Caco-2 (cell line): ENCODE data around the gene PPP1R14B. TPM values are rescaled to one million over a fixed set of nuclear protein-coding genes. Genes with fewer than 3 reads are reported as not detected.

Source experiments
- BruUV-seq: library from RNA; stranded (reverse); fragments of 400-500 nt; replicated peaks from 2 replicates; lab custom pipeline; 2021; lab: Mats Ljungman, UMichigan
- CTCF ChIA-PET: fragments of 300-600 bp; sonication (Branson Sonifier 250); formaldehyde crosslinking; loops from one replicate; lab custom pipeline; 2022; ENCODE audit warnings: antibody characterized with exemption; lab: Charles Lee
- POLR2A ChIA-PET: fragments of 300-600 bp; sonication (Branson Sonifier 250); formaldehyde crosslinking; loops from one replicate; lab custom pipeline; 2022; ENCODE audit warnings: antibody characterized with exemption; lab: Charles Lee
- DNase-seq, 2 experiments: peaks; one replicate each; pipeline versions ENCODE4 v3.0.0 to v3.0.0-alpha.2; 2020 to 2022
- H3K27me3 ChIP-seq: replicated peaks from 2 replicates; pipeline ENCODE4 v1.6.0; 2011; ENCODE audit warnings: low read length; ENCODE audit not compliant: control insufficient read depth, insufficient read depth
- H3K36me3 ChIP-seq: 2 replicates; pipeline ENCODE4 v1.5.1; 2011; ENCODE audit warnings: low read length; ENCODE audit not compliant: control insufficient read depth, insufficient read depth
- H3K4me1 ChIP-seq: fragments of 250-450 bp; sonication (Bioruptor Pico); 2 replicates; pipeline ENCODE4 v1.5.1; 2020; ENCODE audit warnings: mild to moderate bottlenecking
- H3K4me3 ChIP-seq: 2 replicates; pipeline ENCODE4 v1.5.1; 2011; ENCODE audit warnings: low read depth, mild to moderate bottlenecking, control low read depth, low read length
- H3K9me3 ChIP-seq: fragments of 250-450 bp; sonication (Bioruptor Pico); 2 replicates; pipeline ENCODE4 v1.5.1; 2020; ENCODE audit warnings: mild to moderate bottlenecking, moderate library complexity
- H3K27ac Mint-ChIP-seq: one replicate; pipeline ENCODE4 v1.8.0; 2022; ENCODE audit warnings: mixed read lengths; ENCODE audit not compliant: unreplicated experiment
- H3K27me3 Mint-ChIP-seq: one replicate; pipeline ENCODE4 v1.8.0; 2022; ENCODE audit warnings: mixed read lengths; ENCODE audit not compliant: insufficient read depth, unreplicated experiment
- H3K36me3 Mint-ChIP-seq: one replicate; pipeline ENCODE4 v1.8.0; 2022; ENCODE audit warnings: mild to moderate bottlenecking, mixed read lengths; ENCODE audit not compliant: insufficient read depth, unreplicated experiment
- H3K4me1 Mint-ChIP-seq: one replicate; pipeline ENCODE4 v1.8.0; 2022; ENCODE audit warnings: low read depth, mixed read lengths; ENCODE audit not compliant: unreplicated experiment
- H3K4me3 Mint-ChIP-seq: one replicate; pipeline ENCODE4 v1.8.0; 2022; ENCODE audit warnings: mild to moderate bottlenecking, moderate library complexity, mixed read lengths; ENCODE audit not compliant: unreplicated experiment
- H3K9me3 Mint-ChIP-seq: one replicate; pipeline ENCODE4 v1.8.0; 2022; ENCODE audit warnings: mixed read lengths; ENCODE audit not compliant: unreplicated experiment
- intact Hi-C: fragments of 100-400 bp; cut with micrococcal nuclease; formaldehyde crosslinking; loops from one replicate; pipeline ENCODE4 v1.10.0; 2022; ENCODE audit not compliant: unreplicated experiment
- total RNA-seq: library from RNA; stranded (reverse); gene quantifications from 2 replicates; pipeline ENCODE4 v1.2.3, GENCODE V29; 2022
- TF ChIP-seq, protein P1 (sequence below), 2 experiments: fragments of 200-600 bp in 1 of 2; IDR thresholded peaks; 1 replicate in 1 of 2; 2 replicates in 1 of 2; pipeline versions ENCODE4 v1.5.1 to v1.8.0; 2011 to 2022; ENCODE audit warnings: antibody characterized with exemption in 1 of 2, control low read depth in 1 of 2, inconsistent platforms in 1 of 2, low read depth in 1 of 2, low read length in 1 of 2, mild to moderate bottlenecking in 1 of 2, moderate library complexity in 1 of 2; ENCODE audit not compliant: insufficient read depth in 1 of 2, severe bottlenecking in 1 of 2, unreplicated experiment in 1 of 2

The PPP1R14B gene
- total RNA-seq, 1 experiment from 2014 or later, result 162 TPM

DNA sequence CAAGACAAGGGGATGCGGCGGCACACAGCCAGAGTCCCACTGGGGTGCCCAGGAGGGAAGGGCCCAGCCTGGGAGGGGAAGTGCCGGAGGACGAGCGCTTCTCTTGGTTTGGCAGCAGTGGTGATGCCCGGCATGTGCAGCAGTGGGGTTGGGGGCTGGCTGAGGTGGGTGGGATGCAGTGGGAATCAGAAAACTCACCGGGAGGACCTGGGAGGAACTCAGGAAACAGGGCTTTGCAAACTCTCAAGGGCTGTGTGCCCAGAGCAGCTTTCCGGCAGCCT is 37.2 kb downstream of the PPP1R14B start:
- Mint-ChIP-seq H3K4me3 (no peak overlapping the region), H3K36me3 (peaks cover 59% of the 10 kb centered on the region), H3K27ac (no peak overlapping the region), H3K4me1 (no peaks in the 10 kb centered on the region), H3K9me3 (no peaks in the 10 kb centered on the region), H3K27me3 (no peaks in the 10 kb centered on the region)
- DNase-seq, result peak in 1 of 2 experiments; percentile 39
- H3K4me3 ChIP-seq, result no peak overlapping the region
- no TSS peak for BruUV-seq
- ChIA-PET POLR2A (interaction anchor here (0.5 kb wide), 1 partner anchor 556 kb away, joined by 5 read pairs; no protein-coding TSS in a partner anchor), CTCF (no interaction called here)
- intact Hi-C loops, result no loop called here
- TF ChIP-seq, protein P1, sequence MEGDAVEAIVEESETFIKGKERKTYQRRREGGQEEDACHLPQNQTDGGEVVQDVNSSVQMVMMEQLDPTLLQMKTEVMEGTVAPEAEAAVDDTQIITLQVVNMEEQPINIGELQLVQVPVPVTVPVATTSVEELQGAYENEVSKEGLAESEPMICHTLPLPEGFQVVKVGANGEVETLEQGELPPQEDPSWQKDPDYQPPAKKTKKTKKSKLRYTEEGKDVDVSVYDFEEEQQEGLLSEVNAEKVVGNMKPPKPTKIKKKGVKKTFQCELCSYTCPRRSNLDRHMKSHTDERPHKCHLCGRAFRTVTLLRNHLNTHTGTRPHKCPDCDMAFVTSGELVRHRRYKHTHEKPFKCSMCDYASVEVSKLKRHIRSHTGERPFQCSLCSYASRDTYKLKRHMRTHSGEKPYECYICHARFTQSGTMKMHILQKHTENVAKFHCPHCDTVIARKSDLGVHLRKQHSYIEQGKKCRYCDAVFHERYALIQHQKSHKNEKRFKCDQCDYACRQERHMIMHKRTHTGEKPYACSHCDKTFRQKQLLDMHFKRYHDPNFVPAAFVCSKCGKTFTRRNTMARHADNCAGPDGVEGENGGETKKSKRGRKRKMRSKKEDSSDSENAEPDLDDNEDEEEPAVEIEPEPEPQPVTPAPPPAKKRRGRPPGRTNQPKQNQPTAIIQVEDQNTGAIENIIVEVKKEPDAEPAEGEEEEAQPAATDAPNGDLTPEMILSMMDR (IDR thresholded peaks at IDR 0.05; ENCODE audit: insufficient read depth in 1 of 2, low read depth in 1 of 2, low read length in 1 of 2, severe bottlenecking in 1 of 2, unreplicated experiment in 1 of 2), result no peak
- H3K9me3 ChIP-seq, result no peaks in the 10 kb centered on the region
- H3K36me3 ChIP-seq, result no peaks in the 10 kb centered on the region; the same call in none of the 2 replicates
- H3K4me1 ChIP-seq, result no peaks in the 10 kb centered on the region
- no peaks in the 10 kb centered on the region for H3K27me3 ChIP-seq

DNA sequence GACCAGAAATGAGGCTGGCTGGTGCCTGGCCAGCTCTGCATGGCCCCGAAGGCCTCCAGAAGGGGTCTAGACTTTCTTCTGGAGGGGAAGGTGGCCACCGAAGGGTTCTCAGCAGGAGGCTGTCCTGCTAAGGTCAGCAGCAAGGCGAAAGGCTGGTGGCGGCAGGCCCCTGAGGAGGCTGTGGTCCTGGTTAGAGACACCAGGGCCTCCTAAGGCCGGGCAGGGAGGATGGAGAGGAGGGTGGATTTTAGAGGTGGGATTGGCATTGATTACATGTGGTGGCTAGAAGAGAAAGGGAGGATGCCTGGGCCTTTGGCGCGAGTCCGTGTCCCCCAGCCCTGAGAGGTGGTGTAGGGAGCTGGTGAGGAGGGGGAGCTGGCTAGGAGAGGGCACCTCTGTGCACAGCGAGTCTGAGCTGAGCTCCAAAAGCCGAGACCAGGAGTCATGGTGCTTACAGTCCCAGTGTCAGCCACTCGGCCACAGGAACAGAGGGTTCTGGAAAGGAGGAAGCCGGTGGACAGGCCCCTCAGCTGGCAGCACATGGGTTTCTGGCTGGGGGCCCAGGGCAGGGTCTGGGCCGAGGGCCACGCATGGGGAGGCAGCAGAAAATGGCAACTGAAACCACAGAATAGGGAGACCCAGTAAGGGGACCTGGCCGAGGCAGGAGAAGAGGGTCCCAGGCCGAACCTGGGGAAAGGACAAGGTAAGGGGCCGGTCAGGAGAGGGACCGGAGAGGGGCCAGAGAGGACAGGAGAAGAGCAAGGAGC is 37.8 kb downstream of the PPP1R14B start:
- Mint-ChIP-seq H3K27me3 (no peaks in the 10 kb centered on the region), H3K36me3 (peaks cover 64% of the 10 kb centered on the region), H3K4me3 (no peak overlapping the region), H3K4me1 (no peaks in the 10 kb centered on the region), H3K27ac (no peak overlapping the region), H3K9me3 (no peaks in the 10 kb centered on the region)
- Histone ChIP-seq H3K9me3 (no peaks in the 10 kb centered on the region), H3K4me3 (no peak overlapping the region), H3K4me1 (no peaks in the 10 kb centered on the region), H3K36me3 (no peaks in the 10 kb centered on the region; the same call in none of the 2 replicates), H3K27me3 (no peaks in the 10 kb centered on the region)
- intact Hi-C loops, result no loop called here
- ChIA-PET POLR2A (interaction anchor here (0.5 kb wide), 1 partner anchor 555 kb away, joined by 5 read pairs; no protein-coding TSS in a partner anchor), CTCF (no interaction called here)
- DNase-seq, result no peak
- TF ChIP-seq, protein P1 (IDR thresholded peaks at IDR 0.05; ENCODE audit: insufficient read depth in 1 of 2, low read depth in 1 of 2, low read length in 1 of 2, severe bottlenecking in 1 of 2, unreplicated experiment in 1 of 2), result no peak
- no TSS peak for BruUV-seq

DNA sequence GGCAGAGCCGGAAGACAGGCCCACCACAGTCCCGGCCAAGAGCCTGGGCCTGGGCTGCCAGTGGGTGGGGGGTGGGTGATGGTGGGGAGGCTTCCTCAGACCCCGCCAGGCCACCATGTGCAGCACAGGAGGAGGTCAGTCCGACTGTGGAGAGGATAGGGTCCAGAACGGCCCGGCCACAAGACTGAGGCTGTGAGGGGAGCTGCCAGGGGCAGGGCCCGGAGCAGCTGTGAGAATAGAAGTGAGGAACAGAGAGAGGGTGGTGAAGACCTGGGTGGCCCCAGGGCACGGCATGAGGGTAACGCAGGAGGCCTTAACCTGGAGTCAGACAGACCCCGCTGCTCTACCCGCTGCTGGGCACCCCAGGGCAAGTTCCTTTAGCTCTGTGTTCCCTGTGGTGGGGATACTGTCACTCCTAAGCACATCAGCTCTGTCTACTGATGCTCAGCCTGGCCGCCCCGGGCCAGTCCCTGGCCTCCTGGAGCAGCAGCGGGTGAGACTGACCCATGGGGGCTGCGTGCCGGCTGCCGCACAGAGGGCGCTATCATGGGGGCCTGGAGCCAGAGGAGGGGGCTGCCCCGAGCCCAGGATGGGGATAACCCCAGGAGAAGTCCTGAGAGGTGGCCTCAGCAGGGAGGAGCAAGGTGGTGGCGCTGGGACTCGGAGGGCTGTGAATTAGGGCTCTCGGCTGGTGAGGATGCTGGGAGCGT is 38.5 kb downstream of the PPP1R14B start:
- H3K4me1 ChIP-seq, result no peaks in the 10 kb centered on the region
- ChIA-PET CTCF (no interaction called here), POLR2A (interaction anchor here (0.5 to 0.6 kb wide), 2 partner anchors 19 to 50 kb away, joined by 3 to 6 read pairs; no protein-coding TSS in a partner anchor)
- no TSS peak for BruUV-seq
- Mint-ChIP-seq H3K4me3 (no peak overlapping the region), H3K27ac (no peak overlapping the region), H3K27me3 (no peaks in the 10 kb centered on the region), H3K36me3 (peaks cover 72% of the 10 kb centered on the region), H3K9me3 (no peaks in the 10 kb centered on the region), H3K4me1 (no peaks in the 10 kb centered on the region)
- DNase-seq, result no peak
- no peaks in the 10 kb centered on the region for H3K27me3 ChIP-seq
- H3K36me3 ChIP-seq, result no peaks in the 10 kb centered on the region; the same call in none of the 2 replicates
- intact Hi-C loops, result no loop called here
- H3K9me3 ChIP-seq, result no peaks in the 10 kb centered on the region
- TF ChIP-seq, protein P1 (IDR thresholded peaks at IDR 0.05; ENCODE audit: insufficient read depth in 1 of 2, low read depth in 1 of 2, low read length in 1 of 2, severe bottlenecking in 1 of 2, unreplicated experiment in 1 of 2), result no peak
- no peak overlapping the region for H3K4me3 ChIP-seq
